Endothelial cell of umbilical vein (primary cell): ENCODE data around the gene FOXK1.

ENCODE experiments used
- CTCF ChIP-seq, 2 donors: IDR thresholded peaks; 1 replicate in 1 of 2; 2 replicates in 1 of 2; pipeline ENCODE4 v1.5.1; 2011; ENCODE audit warnings: low read length in 2 of 2, mild to moderate bottlenecking in 2 of 2, moderate library complexity in 2 of 2, control low read depth in 1 of 2, inconsistent platforms in 1 of 2, low read depth in 1 of 2; ENCODE audit not compliant: insufficient read depth in 1 of 2; ENCODE audit errors: extremely low read depth in 1 of 2
- POLR2AphosphoS5 ChIP-seq: IDR thresholded peaks from 2 replicates; pipeline ENCODE4 v1.6.1; 2012; ENCODE audit warnings: low read depth, mild to moderate bottlenecking, control low read depth, low read length, moderate library complexity; ENCODE audit not compliant: insufficient read depth

- TF ChIP-seq CTCF (IDR thresholded peaks at IDR 0.05; ENCODE audit: extremely low read depth in 1 of 2, insufficient read depth in 1 of 2, low read depth in 1 of 2, low read length in 2 of 2) (no peak), POLR2AphosphoS5 (no peak)
Observed at GRCh38 chr7:4747013-4747412, 64.9 kb downstream of the FOXK1 start.
